K562 (cell line): ENCODE measurements around the gene TMEM120A. TPM values are rescaled to one million over a fixed set of nuclear protein-coding genes. Genes with fewer than 3 reads are reported as not detected.

Experiments used
- ATAC-seq: fragments of 200-7000 bp; cut with Tn5 transposase; 3 replicates; pipeline ENCODE4 v1.9.1; 2020; ENCODE audit warnings: moderate library complexity
- BruUV-seq: library from RNA; stranded (reverse); fragments of 400-500 nt; replicated peaks from 2 replicates; lab custom pipeline; 2021; lab: Mats Ljungman, UMichigan
- CTCF ChIA-PET: fragments of 300-600 bp; formaldehyde crosslinking; extraction: SDS; loops from one replicate; lab custom pipeline; 2021; ENCODE audit warnings: low intra/inter-chr PET ratio; lab: Yijun Ruan, JAX
- POLR2A ChIA-PET: fragments of 300-600, 350-650 bp; sonication (Branson Sonifier 250); formaldehyde crosslinking; extraction: SDS; loops from one replicate; lab custom pipeline; 2021; ENCODE audit warnings: antibody characterized with exemption, inconsistent platforms; lab: Yijun Ruan, JAX
- DNase-seq, 4 experiments: peaks; one replicate each; pipeline versions ENCODE4 v3.0.0 to v3.0.0-alpha.2; 2011 to 2018; ENCODE audit warnings: low spot score in 3 of 4, mixed read lengths in 3 of 4; ENCODE audit errors: extremely low read depth in 1 of 4
- FAIRE-seq: peaks from 2 replicates; lab custom pipeline; 2011; peaks lifted over from hg19 to GRCh38; lab: Jason Lieb, UNC
- H2AFZ ChIP-seq: 2 replicates; pipeline ENCODE4 v1.6.0; 2011; ENCODE audit warnings: low read depth, low read length, control low read depth, inconsistent platforms
- H3K27ac ChIP-seq: fragments of 200-600 bp; 3 replicates; pipeline ENCODE4 v1.8.0; 2011; ENCODE audit warnings: low read depth, mild to moderate bottlenecking, control low read depth, inconsistent platforms, low read length, moderate library complexity, mixed read lengths; ENCODE audit errors: extremely low read depth
- H3K27me3 ChIP-seq, 2 experiments: fragments of 300-600 bp in 1 of 2; 2 replicates in 1 of 2; 3 replicates in 1 of 2; pipeline versions ENCODE4 v1.6.0 to v1.8.0; 2011; ENCODE audit warnings: inconsistent platforms in 2 of 2, low read length in 2 of 2, mild to moderate bottlenecking in 1 of 2, mixed read lengths in 1 of 2, moderate library complexity in 1 of 2; ENCODE audit not compliant: control insufficient read depth in 2 of 2, insufficient read depth in 2 of 2
- H3K36me3 ChIP-seq: fragments of 300-600 bp; 3 replicates; pipeline ENCODE4 v1.8.0; 2011; ENCODE audit warnings: mild to moderate bottlenecking, low read length, inconsistent platforms; ENCODE audit not compliant: control insufficient read depth, insufficient read depth
- H3K4me1 ChIP-seq, 2 experiments: fragments of 200-600 bp in 1 of 2; replicated peaks in 1 of 2; 2 replicates in 1 of 2; 3 replicates in 1 of 2; pipeline versions ENCODE4 v1.5.1 to v1.8.0; 2011; ENCODE audit warnings: inconsistent platforms in 2 of 2, low read length in 2 of 2, mild to moderate bottlenecking in 1 of 2, mixed read lengths in 1 of 2, moderate library complexity in 1 of 2; ENCODE audit not compliant: control insufficient read depth in 2 of 2, insufficient read depth in 2 of 2
- H3K4me2 ChIP-seq: 2 replicates; pipeline ENCODE4 v1.6.1; 2011; ENCODE audit warnings: low read length, control low read depth, inconsistent platforms, mixed read lengths; ENCODE audit not compliant: insufficient read depth
- H3K4me3 ChIP-seq: fragments of 200-600 bp; sonication (generic), shearing (Covaris generic); 2 replicates; pipeline ENCODE4 v1.5.1; 2016; ENCODE audit warnings: control low read depth, inconsistent platforms
- H3K79me2 ChIP-seq: fragments of 200-600 bp; 3 replicates; pipeline ENCODE4 v1.8.0; 2011; ENCODE audit warnings: low read length, inconsistent platforms; ENCODE audit not compliant: control insufficient read depth, insufficient read depth
- H3K9ac ChIP-seq, 2 experiments: 2 replicates each; pipeline versions ENCODE4 v1.6.0 to v1.6.1; 2011; ENCODE audit warnings: low read depth in 2 of 2, low read length in 2 of 2, control low read depth in 1 of 2, inconsistent platforms in 1 of 2, mild to moderate bottlenecking in 1 of 2, mixed read lengths in 1 of 2; ENCODE audit not compliant: insufficient read depth in 1 of 2
- H3K9me1 ChIP-seq: one replicate; pipeline ENCODE4 v1.6.0; 2011; ENCODE audit warnings: inconsistent platforms, mild to moderate bottlenecking, low read length, moderate library complexity; ENCODE audit not compliant: control insufficient read depth, insufficient read depth
- H3K9me3 ChIP-seq: replicated peaks from 2 replicates; pipeline ENCODE4 v1.5.1; 2011; ENCODE audit warnings: low read depth, low read length, inconsistent platforms; ENCODE audit not compliant: control insufficient read depth, insufficient read depth
- H4K20me1 ChIP-seq: replicated peaks from 2 replicates; pipeline ENCODE4 v1.6.1; 2011; ENCODE audit warnings: low read length, inconsistent platforms, mixed read lengths; ENCODE audit not compliant: control insufficient read depth, insufficient read depth
- CREB1 ChIP-seq, 2 experiments: sonication (generic) in 1 of 2; formaldehyde crosslinking in 1 of 2; IDR thresholded peaks; 2 replicates each; pipeline versions ENCODE4 v1.6.1 to v1.8.0; 2012 to 2022; ENCODE audit warnings: inconsistent platforms in 1 of 2, mild to moderate bottlenecking in 1 of 2, missing genetic modification reagents in 1 of 2, moderate library complexity in 1 of 2
- CTCF ChIP-seq, 3 experiments: IDR thresholded peaks in 2 of 3; conservative IDR thresholded peaks in 1 of 3; 2 replicates each; pipeline ENCODE4 v1.5.1; 2011 to 2012; ENCODE audit warnings: low read length in 3 of 3, mild to moderate bottlenecking in 3 of 3, control low read depth in 2 of 3, improper control_type of control experiment in 1 of 3, inconsistent platforms in 1 of 3, low read depth in 1 of 3, mixed read lengths in 1 of 3, moderate library complexity in 1 of 3; ENCODE audit not compliant: insufficient read depth in 2 of 3
- EP400 ChIP-seq: fragments of 450-650 bp; IDR thresholded peaks from 2 replicates; pipeline ENCODE4 v1.6.1; 2017; ENCODE audit warnings: antibody characterized with exemption, mild to moderate bottlenecking, moderate library complexity
- MAFF ChIP-seq: IDR thresholded peaks from 2 replicates; pipeline ENCODE4 v1.6.1; 2012; ENCODE audit warnings: low read length, improper control_type of control experiment
- SRSF9 ChIP-seq: fragments of 200-400 bp; formaldehyde crosslinking; IDR thresholded peaks from 2 replicates; pipeline ENCODE4 v1.6.1; 2017; ENCODE audit warnings: low read depth, low read length, borderline replicate concordance
- TAF9B ChIP-seq: fragments of 450-650 bp; IDR thresholded peaks from 2 replicates; pipeline ENCODE4 v1.6.1; 2018; ENCODE audit warnings: mild to moderate bottlenecking; ENCODE audit not compliant: partially characterized antibody
- TEAD1 ChIP-seq, 2 experiments: fragments of 450-650 bp in 1 of 2; sonication (generic) in 1 of 2; formaldehyde crosslinking; IDR thresholded peaks; 2 replicates each; pipeline versions ENCODE4 v1.4.0 to v1.8.0; 2020 to 2022; ENCODE audit warnings: mild to moderate bottlenecking in 2 of 2, missing genetic modification reagents in 1 of 2
- ZFX ChIP-seq: sonication (generic); formaldehyde crosslinking; IDR thresholded peaks from 2 replicates; pipeline ENCODE4 v1.8.0; 2022; ENCODE audit warnings: mild to moderate bottlenecking, missing genetic modification reagents, moderate library complexity
- ZNF165 ChIP-seq: fragments of 250-450 bp; sonication (Bioruptor Pico); IDR thresholded peaks from 2 replicates; pipeline ENCODE4 v1.4.0; 2020; ENCODE audit warnings: borderline replicate concordance
- ZNF184 ChIP-seq: sonication (generic); formaldehyde crosslinking; IDR thresholded peaks from 2 replicates; pipeline ENCODE4 v1.5.0; 2020; ENCODE audit warnings: missing genetic modification reagents
- ZSCAN29 ChIP-seq: fragments of 450-650 bp; IDR thresholded peaks from 2 replicates; pipeline ENCODE4 v1.6.1; 2017
- WGBS: fragments of 100-300 bp; shearing (Covaris generic); methylation state at CpG from one replicate; pipeline ENCODE4 v1.1.6; 2016; ENCODE audit warnings: low coverage, mixed read lengths; ENCODE audit not compliant: insufficient coverage; ENCODE audit errors: missing lambda C conversion rate; 5-methylcytosine and 5-hydroxymethylcytosine counted together
- in situ Hi-C: fragments of 300-500 bp; cut with MboI; formaldehyde crosslinking; loops from 4 replicates; pipeline ENCODE4 v1.15.0; 2018; ENCODE audit warnings: inconsistent platforms, mixed read lengths
- intact Hi-C: fragments of 100-400 bp; cut with micrococcal nuclease; formaldehyde crosslinking; loops from 2 replicates; pipeline ENCODE4 v1.14.2; 2022
- polyA plus RNA-seq, 8 experiments: library from polyadenylated mRNA; depleted of rRNA in 4 of 8; stranded (reverse) in 5 of 8; unstranded in 3 of 8; fragments of >200 nt; fragmentation: Nextera tagmentation in 2 of 8; fragmentation: Illumina TruSeq in 1 of 8; extraction: Ambion mirVana in 2 of 8; extraction: Trizol in 1 of 8; gene quantifications; 2 replicates each; pipeline versions ENCODE4 v1.2.1 to v1.2.3, GENCODE V29; 2011 to 2014; ENCODE audit warnings: inconsistent platforms in 1 of 8, missing spikeins in 1 of 8
- total RNA-seq, 7 experiments: library from RNA; depleted of rRNA in 6 of 7; stranded (reverse); fragments of >200 nt in 6 of 7; fragmentation: Illumina TruSeq in 2 of 7; extraction: Trizol in 2 of 7; gene quantifications; 2 replicates each; pipeline versions ENCODE4 v1.2.1 to v1.2.3, GENCODE V29; 2011 to 2021; ENCODE audit warnings: low replicate concordance in 1 of 7

TMEM120A gene
- total and polyA plus RNA-seq, 9 of the 15 experiments (the other 6 are each of a cell fraction or from before 2014, with no cell fraction given), result 2.3 to 90.2 (median 22.9) TPM

- TF ChIP-seq CREB1 (IDR thresholded peaks at IDR 0.05) (no peak), CREB1 (CRISPR knock-in tag; IDR thresholded peaks at IDR 0.05) (no peak), MAFF (no peak)
Observed at GRCh38 chr7:75957021-75957736, 37.2 kb downstream of the TMEM120A start (continued).

- Histone ChIP-seq H3K79me2 (peaks cover 6% of the 10 kb centered on the region), H3K4me1 (no peaks in the 10 kb centered on the region), H3K36me3 (peaks cover 60% of the 10 kb centered on the region), H3K9me3 (no peaks in the 10 kb centered on the region), H2AFZ (no peak overlapping the region), H3K9ac (peak overlapping the region in 1 of 2 experiments; percentile 64; a peak in 1 of 4 replicates), H3K4me2 (no peak overlapping the region), H3K27ac (no peak overlapping the region), H3K4me3 (no peak overlapping the region), H4K20me1 (0 out of 2 replicates have a peak, but pooled peaks cover 3% of the 10 kb centered on the region), H3K27me3 (no peaks in the 10 kb centered on the region), H3K9me1 (no peaks in the 10 kb centered on the region)
- ATAC-seq, result no peak
- FAIRE-seq, result no peak
- in situ Hi-C loops (no loop called here), intact Hi-C loops (no loop called here)
- ChIA-PET POLR2A (interaction anchor here (0.8 kb wide), 1 partner anchor 10 kb away, joined by 3 read pairs; no protein-coding TSS in a partner anchor), CTCF (no interaction called here)
- 93% methylated on average over 11 of the region's 12 CpGs for WGBS
- TF ChIP-seq CTCF (IDR thresholded peaks at IDR 0.05 in 2 of 3, conservative IDR thresholded peaks at IDR 0.05 in 1 of 3; ENCODE audit: insufficient read depth in 2 of 3, low read depth in 1 of 3, low read length in 3 of 3) (no peak), EP400 (no peak), ZNF165 (no peak), ZSCAN29 (no peak), SRSF9 (no peak), TAF9B (no peak), TEAD1 (CRISPR knock-in tag; IDR thresholded peaks at IDR 0.05) (no peak), ZFX (CRISPR knock-in tag) (no peak), ZNF184 (CRISPR knock-in tag) (no peak)
- no peak for DNase-seq
- no TSS peak for BruUV-seq
Observed at GRCh38 chr7:75955331-75955955, 39.0 kb downstream of the TMEM120A start.
